DMS153 treated with DMSO at 0.1 percent for 48 hours (cell line): Measurements from ENCODE around the gene FAM149B1.

Experiments
- DNase-seq: peaks from one replicate; lab custom pipeline; 2025; ENCODE audit not compliant: unreplicated experiment; lab: John Stamatoyannopoulos, UW

FAM149B1 gene

DNA sequence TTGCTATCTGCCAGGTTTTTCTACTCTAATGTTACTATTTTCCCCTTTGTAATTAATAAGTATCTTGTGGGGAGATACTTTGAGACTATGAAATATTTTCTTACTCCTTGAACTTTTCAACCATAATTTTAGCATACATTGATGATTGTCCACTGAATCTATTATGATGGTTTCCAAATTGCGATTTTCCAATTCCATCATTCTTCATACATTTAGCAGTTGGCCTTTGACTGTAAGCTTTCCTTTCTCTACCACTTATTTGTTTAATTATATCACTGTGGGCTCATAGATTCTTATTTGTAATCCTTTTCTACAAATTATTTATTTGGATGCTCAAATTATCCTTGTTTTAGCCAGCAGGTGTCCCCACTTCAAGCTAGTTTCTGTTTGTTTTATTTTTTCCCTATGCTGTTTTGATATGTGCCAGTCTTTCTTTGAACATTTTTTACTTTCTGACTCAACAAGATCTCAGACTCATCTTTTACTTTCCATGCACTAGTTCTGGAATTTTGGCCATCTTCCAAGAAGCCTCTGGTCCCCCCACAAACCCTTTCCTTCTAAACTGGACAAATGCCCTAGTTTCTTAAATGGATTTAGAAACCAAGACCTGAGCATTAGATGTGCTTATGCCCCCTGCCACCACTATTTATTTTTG is 95.9 kb downstream of the FAM149B1 start:
- no peak for DNase-seq

DNA sequence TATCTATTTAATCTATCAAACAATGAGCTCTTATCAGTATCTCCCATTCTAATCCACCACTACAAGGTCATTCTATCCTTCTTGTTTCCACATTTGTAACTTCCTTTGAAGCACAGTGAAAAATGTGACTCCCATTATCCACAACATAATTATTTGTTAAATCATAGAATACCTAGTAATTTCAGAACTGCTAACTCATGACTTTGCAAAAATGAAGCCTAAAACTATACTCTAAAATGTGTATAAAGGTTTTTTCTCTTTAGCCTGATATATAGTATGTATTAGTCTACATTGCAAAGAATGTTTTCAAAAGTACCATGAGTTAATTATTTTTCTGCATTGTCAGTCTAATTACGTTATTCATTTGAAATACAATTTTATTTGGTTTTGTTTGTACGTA is 96.5 kb downstream of the FAM149B1 start:
- DNase-seq, result no peak

DNA sequence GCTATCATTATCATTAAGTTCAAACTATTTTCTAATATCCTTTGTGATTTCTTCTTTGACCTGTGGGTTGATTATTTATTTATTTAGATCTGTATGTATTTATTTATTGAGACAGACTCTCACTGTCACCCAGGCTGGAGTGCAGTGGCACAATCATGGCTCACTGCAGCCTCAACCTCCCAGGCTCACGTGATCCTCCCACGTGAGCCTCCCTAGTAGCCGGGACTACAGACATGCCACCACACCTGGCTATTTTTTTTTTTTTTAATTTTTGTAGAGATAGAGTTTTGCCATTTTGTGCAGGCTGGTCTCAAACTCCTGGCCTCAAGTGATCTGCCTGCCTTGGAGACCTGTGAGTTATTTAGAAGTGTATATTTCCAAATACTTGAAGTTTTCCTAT is 113.2 kb downstream of the FAM149B1 start:
- no peak for DNase-seq

DNA sequence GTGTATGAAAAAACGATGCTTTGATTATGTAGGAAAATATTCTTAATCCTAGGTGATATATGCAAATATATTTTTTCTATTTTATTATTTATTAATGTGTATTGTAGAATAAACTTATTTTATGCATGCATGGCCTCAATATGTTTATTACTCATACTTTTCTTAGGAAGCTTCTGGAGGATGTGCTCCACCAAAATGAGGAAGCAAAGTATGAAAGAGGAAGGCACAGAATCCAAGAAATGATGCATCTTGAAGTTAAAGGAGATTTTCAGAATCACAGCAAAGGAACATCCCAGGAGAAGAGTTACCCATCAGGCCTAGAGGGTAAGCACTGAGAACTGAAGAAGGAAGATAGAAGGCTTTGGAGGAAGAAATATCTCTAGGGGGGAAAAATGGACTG is 119.5 kb downstream of the FAM149B1 start:
- no peak for DNase-seq

DNA sequence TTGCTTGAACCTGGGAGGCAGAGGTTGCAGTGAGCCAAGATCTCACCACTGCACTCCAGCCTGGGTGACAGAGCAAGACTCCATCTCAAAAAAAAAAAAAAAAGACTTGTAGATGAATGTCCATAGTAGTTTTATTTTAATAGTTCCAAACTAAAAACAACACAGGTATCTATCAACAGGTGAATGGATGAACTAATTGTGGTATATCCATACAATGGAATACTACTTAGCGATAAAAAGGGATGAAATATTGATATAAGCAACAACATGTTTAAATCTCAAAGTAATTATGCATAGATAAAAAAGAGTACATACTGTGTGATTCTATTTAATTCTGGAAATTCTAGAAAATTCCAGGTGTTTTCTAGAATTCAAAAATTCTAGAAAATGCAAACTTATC is 122.0 kb downstream of the FAM149B1 start:
- no peak for DNase-seq

DNA sequence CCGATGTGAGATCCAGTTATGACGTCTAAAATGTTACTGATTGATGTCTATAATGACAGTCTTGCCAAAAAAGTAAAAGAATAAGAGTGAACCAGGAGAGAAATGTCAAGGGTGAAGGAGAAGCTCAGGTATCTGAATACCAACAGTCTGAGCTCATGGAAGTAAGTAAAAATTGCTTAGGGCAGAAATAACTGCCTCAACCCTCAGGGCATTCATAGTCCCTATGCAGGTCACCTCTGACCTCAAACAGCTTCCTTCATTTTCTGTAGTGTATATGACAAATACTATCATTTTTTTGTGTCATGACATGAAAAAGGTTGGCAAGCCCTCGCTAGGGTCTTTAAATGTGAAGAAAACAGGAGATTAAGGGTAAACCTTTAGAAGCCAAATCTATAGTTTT is 125.5 kb downstream of the FAM149B1 start:
- no peak for DNase-seq
